KMS-11 (cell line): ENCODE data around the gene PPEF1.

Experiments used
- H2AFZ ChIP-seq: fragments of 200-600 bp; sonication (generic); 2 replicates; pipeline ENCODE4 v1.6.1; 2016; ENCODE audit warnings: antibody characterized with exemption, mixed run types, low read depth
- H3K27ac ChIP-seq: fragments of 200-600 bp; sonication (generic); 2 replicates; pipeline ENCODE4 v1.6.1; 2016; ENCODE audit warnings: mild to moderate bottlenecking, mixed run types
- H3K27me3 ChIP-seq: fragments of 200-600 bp; sonication (generic); 2 replicates; pipeline ENCODE4 v1.6.1; 2017; ENCODE audit warnings: mild to moderate bottlenecking, low read depth, mixed run types, moderate library complexity; ENCODE audit not compliant: insufficient read depth
- H3K36me3 ChIP-seq: fragments of 200-600 bp; sonication (generic); 2 replicates; pipeline ENCODE4 v1.6.1; 2017; ENCODE audit warnings: mild to moderate bottlenecking, mixed run types; ENCODE audit not compliant: insufficient read depth
- H3K4me1 ChIP-seq: fragments of 200-600 bp; sonication (generic); 2 replicates; pipeline ENCODE4 v1.6.1; 2016; ENCODE audit warnings: mild to moderate bottlenecking, low read depth, mixed run types; ENCODE audit not compliant: poor library complexity, severe bottlenecking
- H3K4me2 ChIP-seq: fragments of 200-600 bp; sonication (generic); 2 replicates; pipeline ENCODE4 v1.7.0; 2016; ENCODE audit warnings: mild to moderate bottlenecking, mixed run types
- H3K4me3 ChIP-seq: fragments of 200-600 bp; sonication (generic); IDR thresholded peaks from 2 replicates; pipeline ENCODE4 v1.6.1; 2017; ENCODE audit warnings: low read depth, low read length, mixed read lengths; ENCODE audit not compliant: insufficient read depth
- H3K79me2 ChIP-seq: fragments of 200-600 bp; sonication (generic); 2 replicates; pipeline ENCODE4 v1.6.1; 2016; ENCODE audit warnings: low read depth, mixed run types; ENCODE audit not compliant: insufficient read depth
- H3K9ac ChIP-seq: fragments of 200-600 bp; sonication (generic); 2 replicates; pipeline ENCODE4 v1.6.1; 2016; ENCODE audit warnings: mild to moderate bottlenecking, mixed run types
- H4K20me1 ChIP-seq: fragments of 200-600 bp; sonication (generic); 2 replicates; pipeline ENCODE4 v1.6.1; 2016; ENCODE audit warnings: mild to moderate bottlenecking, mixed run types; ENCODE audit not compliant: insufficient read depth
- TF ChIP-seq, protein P1 (sequence below): fragments of 200-600 bp; sonication (generic); conservative IDR thresholded peaks from 2 replicates; pipeline ENCODE4 v1.6.1; 2017; ENCODE audit warnings: low read depth, mild to moderate bottlenecking, antibody characterized with exemption, low read length, moderate library complexity, mixed read lengths

Gene PPEF1

GRCh38 chrX:18873836-18874235 is 166.4 kb downstream of the PPEF1 start:
- TF ChIP-seq, protein P1, sequence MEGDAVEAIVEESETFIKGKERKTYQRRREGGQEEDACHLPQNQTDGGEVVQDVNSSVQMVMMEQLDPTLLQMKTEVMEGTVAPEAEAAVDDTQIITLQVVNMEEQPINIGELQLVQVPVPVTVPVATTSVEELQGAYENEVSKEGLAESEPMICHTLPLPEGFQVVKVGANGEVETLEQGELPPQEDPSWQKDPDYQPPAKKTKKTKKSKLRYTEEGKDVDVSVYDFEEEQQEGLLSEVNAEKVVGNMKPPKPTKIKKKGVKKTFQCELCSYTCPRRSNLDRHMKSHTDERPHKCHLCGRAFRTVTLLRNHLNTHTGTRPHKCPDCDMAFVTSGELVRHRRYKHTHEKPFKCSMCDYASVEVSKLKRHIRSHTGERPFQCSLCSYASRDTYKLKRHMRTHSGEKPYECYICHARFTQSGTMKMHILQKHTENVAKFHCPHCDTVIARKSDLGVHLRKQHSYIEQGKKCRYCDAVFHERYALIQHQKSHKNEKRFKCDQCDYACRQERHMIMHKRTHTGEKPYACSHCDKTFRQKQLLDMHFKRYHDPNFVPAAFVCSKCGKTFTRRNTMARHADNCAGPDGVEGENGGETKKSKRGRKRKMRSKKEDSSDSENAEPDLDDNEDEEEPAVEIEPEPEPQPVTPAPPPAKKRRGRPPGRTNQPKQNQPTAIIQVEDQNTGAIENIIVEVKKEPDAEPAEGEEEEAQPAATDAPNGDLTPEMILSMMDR, result no peak
- no peak overlapping the region for H3K9ac ChIP-seq
- H3K27me3 ChIP-seq, result no peaks in the 10 kb centered on the region
- H4K20me1 ChIP-seq, result no peaks in the 10 kb centered on the region
- no peaks in the 10 kb centered on the region for H3K36me3 ChIP-seq
- H3K4me1 ChIP-seq, result no peaks in the 10 kb centered on the region
- no peak overlapping the region for H2AFZ ChIP-seq
- H3K27ac ChIP-seq, result no peak overlapping the region
- no peaks in the 10 kb centered on the region for H3K79me2 ChIP-seq
- H3K4me2 ChIP-seq, result no peak overlapping the region
- no peak overlapping the region for H3K4me3 ChIP-seq

DNA sequence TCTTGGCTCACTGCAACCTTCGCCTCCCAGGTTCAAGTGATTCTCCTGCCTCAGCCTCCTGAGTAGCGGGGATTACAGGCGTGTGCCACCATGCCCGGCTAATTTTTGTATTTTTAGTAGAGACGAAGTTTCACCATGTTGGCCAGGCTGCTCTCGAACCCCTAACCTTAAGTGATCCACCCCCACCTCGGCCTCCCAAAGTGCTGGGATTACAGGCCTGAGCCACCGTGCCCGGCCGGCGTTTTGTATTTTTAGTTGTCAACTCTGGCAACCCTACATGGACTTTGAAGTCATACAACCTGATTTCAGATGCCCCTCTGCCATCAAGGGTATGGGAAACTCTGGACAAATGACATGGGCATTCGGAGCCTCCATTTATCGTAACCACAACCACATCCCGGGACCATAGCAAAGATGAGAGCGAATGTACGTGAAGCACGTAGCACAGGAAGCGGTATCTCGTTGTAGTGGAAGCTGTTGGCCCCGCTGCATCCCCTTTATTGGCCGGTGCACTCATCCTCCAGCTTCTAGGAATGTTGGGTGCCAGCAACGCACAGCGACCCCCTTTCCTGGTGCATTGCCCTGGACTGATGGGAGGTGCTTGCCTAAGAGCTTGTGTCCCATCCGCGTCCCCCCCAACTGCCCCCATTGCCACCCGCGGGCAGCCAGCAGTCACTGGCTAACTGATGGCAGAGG is 167.3 kb downstream of the PPEF1 start:
- Histone ChIP-seq H3K79me2 (no peaks in the 10 kb centered on the region), H3K4me1 (no peaks in the 10 kb centered on the region), H3K4me3 (no peak overlapping the region), H3K27ac (no peak overlapping the region), H3K36me3 (no peaks in the 10 kb centered on the region), H3K4me2 (no peak overlapping the region), H4K20me1 (no peaks in the 10 kb centered on the region), H3K9ac (no peak overlapping the region), H3K27me3 (no peaks in the 10 kb centered on the region), H2AFZ (no peak overlapping the region)
- TF ChIP-seq, protein P1, result no peak

GRCh38 chrX:18875256-18875878 is 167.9 kb downstream of the PPEF1 start:
- H3K4me3 ChIP-seq, result no peak overlapping the region
- no peaks in the 10 kb centered on the region for H3K27me3 ChIP-seq
- TF ChIP-seq, protein P1, result no peak

GRCh38 chrX:18877469-18877868 is 170.0 kb downstream of the PPEF1 start:
- H3K27me3 ChIP-seq, result no peaks in the 10 kb centered on the region
- H3K4me3 ChIP-seq, result no peak overlapping the region

More at GRCh38 chrX:18875256-18875878, 167.9 kb downstream of the PPEF1 start:
- Histone ChIP-seq H3K9ac (no peak overlapping the region), H3K27ac (no peak overlapping the region), H3K4me2 (no peak overlapping the region), H3K79me2 (no peaks in the 10 kb centered on the region), H2AFZ (no peak overlapping the region), H3K4me1 (no peaks in the 10 kb centered on the region), H4K20me1 (no peaks in the 10 kb centered on the region), H3K36me3 (no peaks in the 10 kb centered on the region)

More at GRCh38 chrX:18877469-18877868, 170.0 kb downstream of the PPEF1 start:
- H3K79me2 ChIP-seq, result no peaks in the 10 kb centered on the region
- no peak overlapping the region for H2AFZ ChIP-seq
- H4K20me1 ChIP-seq, result no peaks in the 10 kb centered on the region
- no peak overlapping the region for H3K4me2 ChIP-seq
- no peak overlapping the region for H3K27ac ChIP-seq
- H3K36me3 ChIP-seq, result no peaks in the 10 kb centered on the region
- no peak overlapping the region for H3K9ac ChIP-seq
- TF ChIP-seq, protein P1, result no peak
- H3K4me1 ChIP-seq, result no peaks in the 10 kb centered on the region
